C4-2B (cell line): ENCODE measurements around the gene CBX3.

Experiments
- CTCF ChIP-seq: fragments of 450-650 bp; conservative IDR thresholded peaks from 2 replicates; pipeline ENCODE4 v1.5.1; 2017; ENCODE audit warnings: mild to moderate bottlenecking
- ZFX ChIP-seq: fragments of 450-650 bp; IDR thresholded peaks from 2 replicates; pipeline ENCODE4 v1.6.1; 2017

DNA sequence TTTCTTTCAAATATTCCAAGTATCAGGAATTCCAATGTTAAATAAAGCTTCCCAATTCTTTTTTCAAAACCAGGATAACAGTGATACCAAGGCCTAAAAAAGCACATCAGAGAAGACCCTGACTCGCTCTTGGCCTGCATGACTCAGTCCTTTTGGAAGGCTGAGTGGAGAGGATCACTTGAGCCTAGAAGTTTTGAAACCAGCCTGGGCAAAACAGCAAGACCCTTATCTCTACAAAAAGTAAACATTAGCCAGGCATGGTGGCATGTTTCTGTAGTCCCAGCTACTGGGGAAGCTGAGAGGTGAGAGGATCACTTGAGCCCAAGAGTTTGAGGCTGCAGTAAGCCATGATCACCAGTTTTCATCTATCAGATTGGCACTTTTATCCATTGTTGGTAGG is 30.9 kb upstream of the CBX3 start:
- TF ChIP-seq CTCF (no peak), ZFX (no peak)
